ENCODE data around the gene SP9.

The SP9 gene

GRCh38 chr2:174330945-174331594, 3.7 kb upstream of the SP9 start:
- peaks cover 0 to 10% of the 10 kb centered on the region in 2 donors for H3K9me3 ChIP-seq (replicated peaks in 1 of 2; ENCODE audit: control insufficient read depth in 2 of 2, insufficient read depth in 1 of 2, low read depth in 1 of 2, low read length in 2 of 2)
- no peak overlapping the region for H2BK5ac ChIP-seq (ENCODE audit: low read length)
- WGBS, 2 donors (ENCODE audit: extremely low coverage in 2 of 2, insufficient read length in 2 of 2, insufficient replicate concordance in 1 of 2) = no CpG with 5 or more reads among the region's 16 CpGs

GRCh38 chr2:174331595-174332216, 3.0 kb upstream of the SP9 start:
- Histone ChIP-seq H4K91ac (ENCODE audit: low read depth, low read length, poor library complexity) (no peak overlapping the region), H3K27me3 (ENCODE audit: control insufficient read depth in 3 of 3, insufficient read depth in 3 of 3, low read depth in 1 of 3, low read length in 3 of 3) (peaks cover 47 to 89% (median 76%) of the 10 kb centered on the region in 3 experiments), H3K4me3 (ENCODE audit: low read length in 2 of 2) (peak overlapping the region in 1 of 2 donors; percentile 36), H2AK5ac (ENCODE audit: low read depth, low read length) (no peak overlapping the region), H3K36me3 (replicated peaks in 1 of 2; ENCODE audit: control insufficient read depth in 2 of 2, insufficient read depth in 2 of 2, low read length in 2 of 2) (no peaks in the 10 kb centered on the region), H3K18ac (ENCODE audit: low read length) (no peak overlapping the region), H3K4ac (ENCODE audit: low read length) (no peak overlapping the region), H2BK5ac (ENCODE audit: low read length) (no peak overlapping the region), H3K79me1 (ENCODE audit: low read depth, low read length) (no peaks in the 10 kb centered on the region), H3K9ac (ENCODE audit: low read depth, low read length, poor library complexity) (no peak overlapping the region), H2BK15ac (ENCODE audit: low read length) (no peak overlapping the region), H3K4me2 (ENCODE audit: insufficient read depth, low read length, poor library complexity, severe bottlenecking) (no peak overlapping the region), H3K9me3 (replicated peaks in 1 of 2; ENCODE audit: control insufficient read depth in 2 of 2, insufficient read depth in 1 of 2, low read depth in 1 of 2, low read length in 2 of 2) (peaks cover 0 to 10% of the 10 kb centered on the region in 2 donors), H3K4me1 (ENCODE audit: control insufficient read depth in 2 of 2, insufficient read depth in 1 of 2, low read depth in 1 of 2, low read length in 2 of 2) (peaks cover 26 to 29% of the 10 kb centered on the region in 2 donors), H2BK12ac (ENCODE audit: low read length) (no peak overlapping the region), H3K23ac (ENCODE audit: low read depth, low read length, poor library complexity) (no peak overlapping the region), H2AFZ (ENCODE audit: low read length) (peak overlapping the region; percentile 85), H2BK120ac (ENCODE audit: low read depth, low read length) (no peak overlapping the region), H3K27ac (replicated peaks; ENCODE audit: low read length) (no peak overlapping the region), H4K8ac (ENCODE audit: low read depth, low read length) (no peak overlapping the region), H3K14ac (ENCODE audit: low read length) (no peak overlapping the region)
- DNase-seq (ENCODE audit: low spot score) = no peak
- no CpG with 5 or more reads among the region's 11 CpGs for WGBS, 2 donors (ENCODE audit: extremely low coverage in 2 of 2, insufficient read length in 2 of 2, insufficient replicate concordance in 1 of 2)

More at GRCh38 chr2:174330945-174331594, 3.7 kb upstream of the SP9 start:
- no peak overlapping the region for H4K91ac ChIP-seq (ENCODE audit: low read depth, low read length, poor library complexity)
- H2BK120ac ChIP-seq (ENCODE audit: low read depth, low read length) = no peak overlapping the region
- no peak overlapping the region for H3K18ac ChIP-seq (ENCODE audit: low read length)
- peak; percentile 15 for DNase-seq (ENCODE audit: low spot score)
- no peak overlapping the region for H3K4me2 ChIP-seq (ENCODE audit: insufficient read depth, low read length, poor library complexity, severe bottlenecking)
- H2AFZ ChIP-seq (ENCODE audit: low read length) = peak overlapping the region; percentile 18
- H3K27ac ChIP-seq (replicated peaks; ENCODE audit: low read length) = no peak overlapping the region
- peaks cover 25 to 32% of the 10 kb centered on the region in 2 donors for H3K4me1 ChIP-seq (ENCODE audit: control insufficient read depth in 2 of 2, insufficient read depth in 1 of 2, low read depth in 1 of 2, low read length in 2 of 2)
- H3K14ac ChIP-seq (ENCODE audit: low read length) = no peak overlapping the region
- H3K23ac ChIP-seq (ENCODE audit: low read depth, low read length, poor library complexity) = no peak overlapping the region
- no peak overlapping the region for H2AK5ac ChIP-seq (ENCODE audit: low read depth, low read length)
- no peak overlapping the region for H3K4me3 ChIP-seq (ENCODE audit: low read length in 2 of 2)
- H2BK15ac ChIP-seq (ENCODE audit: low read length) = no peak overlapping the region
- H3K9ac ChIP-seq (ENCODE audit: low read depth, low read length, poor library complexity) = no peak overlapping the region
- peaks cover 47 to 89% (median 83%) of the 10 kb centered on the region in 3 experiments for H3K27me3 ChIP-seq (ENCODE audit: control insufficient read depth in 3 of 3, insufficient read depth in 3 of 3, low read depth in 1 of 3, low read length in 3 of 3)
- no peaks in the 10 kb centered on the region for H3K79me1 ChIP-seq (ENCODE audit: low read depth, low read length)
- no peak overlapping the region for H4K8ac ChIP-seq (ENCODE audit: low read depth, low read length)
- H3K36me3 ChIP-seq (replicated peaks in 1 of 2; ENCODE audit: control insufficient read depth in 2 of 2, insufficient read depth in 2 of 2, low read length in 2 of 2) = no peaks in the 10 kb centered on the region
- H2BK12ac ChIP-seq (ENCODE audit: low read length) = no peak overlapping the region
- no peak overlapping the region for H3K4ac ChIP-seq (ENCODE audit: low read length)

- Histone ChIP-seq H3K4me3 (ENCODE audit: low read length in 2 of 2) (peak overlapping the region in 1 of 2 donors; percentile 36), H4K91ac (ENCODE audit: low read depth, low read length, poor library complexity) (no peak overlapping the region), H2BK120ac (ENCODE audit: low read depth, low read length) (no peak overlapping the region), H2AFZ (ENCODE audit: low read length) (peak overlapping the region; percentile 85), H3K4me1 (ENCODE audit: control insufficient read depth in 2 of 2, insufficient read depth in 1 of 2, low read depth in 1 of 2, low read length in 2 of 2) (peaks cover 19 to 24% of the 10 kb centered on the region in 2 donors), H3K27me3 (ENCODE audit: control insufficient read depth in 3 of 3, insufficient read depth in 3 of 3, low read depth in 1 of 3, low read length in 3 of 3) (peaks cover 41 to 88% (median 72%) of the 10 kb centered on the region in 3 experiments), H3K9me3 (replicated peaks in 1 of 2; ENCODE audit: control insufficient read depth in 2 of 2, insufficient read depth in 1 of 2, low read depth in 1 of 2, low read length in 2 of 2) (peaks cover 0 to 8% of the 10 kb centered on the region in 2 donors), H2BK15ac (ENCODE audit: low read length) (no peak overlapping the region), H2BK12ac (ENCODE audit: low read length) (no peak overlapping the region), H3K36me3 (replicated peaks in 1 of 2; ENCODE audit: control insufficient read depth in 2 of 2, insufficient read depth in 2 of 2, low read length in 2 of 2) (peaks cover 0 to under 1% of the 10 kb centered on the region in 2 donors), H3K27ac (replicated peaks; ENCODE audit: low read length) (no peak overlapping the region), H3K14ac (ENCODE audit: low read length) (no peak overlapping the region), H3K9ac (ENCODE audit: low read depth, low read length, poor library complexity) (no peak overlapping the region), H3K18ac (ENCODE audit: low read length) (no peak overlapping the region), H2BK5ac (ENCODE audit: low read length) (no peak overlapping the region), H3K23ac (ENCODE audit: low read depth, low read length, poor library complexity) (no peak overlapping the region), H2AK5ac (ENCODE audit: low read depth, low read length) (no peak overlapping the region), H3K4ac (ENCODE audit: low read length) (no peak overlapping the region), H4K8ac (ENCODE audit: low read depth, low read length) (no peak overlapping the region), H3K79me1 (ENCODE audit: low read depth, low read length) (no peaks in the 10 kb centered on the region), H3K4me2 (ENCODE audit: insufficient read depth, low read length, poor library complexity, severe bottlenecking) (peak overlapping the region; percentile 61)
- peak; percentile 46 for DNase-seq (ENCODE audit: low spot score)
- no CpG with 5 or more reads among the region's 31 CpGs for WGBS, 2 donors (ENCODE audit: extremely low coverage in 2 of 2, insufficient read length in 2 of 2, insufficient replicate concordance in 1 of 2)
Observed at GRCh38 chr2:174332217-174332963, 2.4 kb upstream of the SP9 start.

- Histone ChIP-seq H3K4ac (ENCODE audit: low read length) (no peak overlapping the region), H3K18ac (ENCODE audit: low read length) (no peak overlapping the region), H4K91ac (ENCODE audit: low read depth, low read length, poor library complexity) (no peak overlapping the region), H3K27me3 (ENCODE audit: control insufficient read depth in 3 of 3, insufficient read depth in 3 of 3, low read depth in 1 of 3, low read length in 3 of 3) (peaks cover 40 to 87% (median 70%) of the 10 kb centered on the region in 3 experiments), H3K9me3 (replicated peaks in 1 of 2; ENCODE audit: control insufficient read depth in 2 of 2, insufficient read depth in 1 of 2, low read depth in 1 of 2, low read length in 2 of 2) (peaks cover 0 to 3% of the 10 kb centered on the region in 2 donors), H3K9ac (ENCODE audit: low read depth, low read length, poor library complexity) (no peak overlapping the region), H2AK5ac (ENCODE audit: low read depth, low read length) (no peak overlapping the region), H2BK12ac (ENCODE audit: low read length) (no peak overlapping the region), H2BK120ac (ENCODE audit: low read depth, low read length) (no peak overlapping the region), H3K79me1 (ENCODE audit: low read depth, low read length) (no peaks in the 10 kb centered on the region), H2AFZ (ENCODE audit: low read length) (peak overlapping the region; percentile 86), H2BK15ac (ENCODE audit: low read length) (no peak overlapping the region), H4K8ac (ENCODE audit: low read depth, low read length) (no peak overlapping the region), H2BK5ac (ENCODE audit: low read length) (no peak overlapping the region), H3K23ac (ENCODE audit: low read depth, low read length, poor library complexity) (no peak overlapping the region), H3K14ac (ENCODE audit: low read length) (no peak overlapping the region), H3K36me3 (replicated peaks in 1 of 2; ENCODE audit: control insufficient read depth in 2 of 2, insufficient read depth in 2 of 2, low read length in 2 of 2) (peaks cover 0 to 6% of the 10 kb centered on the region in 2 donors), H3K27ac (replicated peaks; ENCODE audit: low read length) (no peak overlapping the region), H3K4me1 (ENCODE audit: control insufficient read depth in 2 of 2, insufficient read depth in 1 of 2, low read depth in 1 of 2, low read length in 2 of 2) (peaks cover 21 to 22% of the 10 kb centered on the region in 2 donors), H3K4me2 (ENCODE audit: insufficient read depth, low read length, poor library complexity, severe bottlenecking) (peak overlapping the region; percentile 43), H3K4me3 (ENCODE audit: low read length in 2 of 2) (peak overlapping the region in 1 of 2 donors; percentile 44)
- WGBS, 2 donors (ENCODE audit: extremely low coverage in 2 of 2, insufficient read length in 2 of 2, insufficient replicate concordance in 1 of 2) = no CpG with 5 or more reads among the region's 15 CpGs
- no peak for DNase-seq (ENCODE audit: low spot score)
Observed at GRCh38 chr2:174333017-174333371, 1.8 kb upstream of the SP9 start.
